HepG2 (cell line): Measurements from ENCODE around the gene EFNA4. TPM values are rescaled to one million over a fixed set of nuclear protein-coding genes. Genes with fewer than 3 reads are reported as not detected.

Source experiments
- ATAC-seq: fragments of 200-7000 bp; cut with Tn5 transposase; 3 replicates; pipeline ENCODE4 v1.9.1; 2020; ENCODE audit warnings: mild to moderate bottlenecking, moderate library complexity
- BruUV-seq: library from RNA; stranded (reverse); fragments of 400-500 nt; replicated peaks from 2 replicates; lab custom pipeline; 2021; lab: Mats Ljungman, UMichigan
- CTCF ChIA-PET: fragments of 300-600 bp; formaldehyde crosslinking; extraction: SDS; loops from one replicate; lab custom pipeline; 2021; ENCODE audit warnings: low total read pairs, inconsistent platforms, low intra/inter-chr PET ratio; lab: Yijun Ruan, JAX
- POLR2A ChIA-PET: fragments of 350-600 bp; sonication (Branson Sonifier 250); formaldehyde crosslinking; loops from one replicate; lab custom pipeline; 2020; ENCODE audit warnings: antibody characterized with exemption, inconsistent platforms; lab: Yijun Ruan, JAX
- DNase-seq: peaks from one replicate; pipeline ENCODE4 v3.0.0-alpha.2; 2015; ENCODE audit warnings: low spot score
- FAIRE-seq: peaks from 3 replicates; lab custom pipeline; 2011; peaks lifted over from hg19 to GRCh38; lab: Jason Lieb, UNC
- H2AFZ ChIP-seq: one replicate; pipeline ENCODE4 v1.6.1; 2011; ENCODE audit warnings: low read length, inconsistent platforms
- H3K27ac ChIP-seq: fragments of 300-600 bp; 3 replicates; pipeline ENCODE4 v1.8.0; 2011; ENCODE audit warnings: mixed run types, mild to moderate bottlenecking, mixed read lengths, low read length, inconsistent platforms; ENCODE audit not compliant: insufficient read depth; ENCODE audit errors: extremely low read length
- H3K27me3 ChIP-seq, 2 experiments: fragments of 200-600 bp in 1 of 2; 2 replicates in 1 of 2; 3 replicates in 1 of 2; pipeline versions ENCODE4 v1.6.0 to v1.8.0; 2011; ENCODE audit warnings: low read length in 2 of 2, mild to moderate bottlenecking in 2 of 2, moderate library complexity in 2 of 2, inconsistent platforms in 1 of 2; ENCODE audit not compliant: insufficient read depth in 2 of 2, control insufficient read depth in 1 of 2
- H3K36me3 ChIP-seq, 2 experiments: fragments of 200-600 bp in 1 of 2; replicated peaks in 1 of 2; 2 replicates in 1 of 2; 3 replicates in 1 of 2; pipeline versions ENCODE4 v1.5.1 to v1.8.0; 2011; ENCODE audit warnings: low read length in 2 of 2, inconsistent platforms in 1 of 2; ENCODE audit not compliant: insufficient read depth in 2 of 2, control insufficient read depth in 1 of 2
- H3K4me1 ChIP-seq: 2 replicates; pipeline ENCODE4 v1.5.1; 2012; ENCODE audit warnings: low read length, inconsistent platforms; ENCODE audit not compliant: insufficient read depth
- H3K4me2 ChIP-seq: 2 replicates; pipeline ENCODE4 v1.6.0; 2011; ENCODE audit warnings: low read depth, low read length, inconsistent platforms
- H3K4me3 ChIP-seq, 3 experiments: fragments of 200-600 bp in 1 of 3; sonication (generic), shearing (Covaris generic) in 1 of 3; replicated peaks in 1 of 3; 2 replicates each; pipeline ENCODE4 v1.5.1; 2011 to 2016; ENCODE audit warnings: low read length in 3 of 3, inconsistent platforms in 2 of 3, low read depth in 2 of 3, mild to moderate bottlenecking in 2 of 3, control low read depth in 1 of 3, mixed read lengths in 1 of 3; ENCODE audit not compliant: insufficient read depth in 1 of 3
- H3K79me2 ChIP-seq: one replicate; pipeline ENCODE4 v1.6.1; 2011; ENCODE audit warnings: low read length, inconsistent platforms; ENCODE audit not compliant: insufficient read depth
- H3K9ac ChIP-seq: 2 replicates; pipeline ENCODE4 v1.6.0; 2011; ENCODE audit warnings: mild to moderate bottlenecking, low read depth, low read length, inconsistent platforms; ENCODE audit not compliant: insufficient read depth
- H3K9me3 ChIP-seq: 2 replicates; pipeline ENCODE4 v1.5.1; 2012; ENCODE audit warnings: mild to moderate bottlenecking, low read length
- H4K20me1 ChIP-seq: 2 replicates; pipeline ENCODE4 v1.6.0; 2011; ENCODE audit warnings: inconsistent platforms, mild to moderate bottlenecking, low read length, moderate library complexity; ENCODE audit not compliant: insufficient read depth
- AHR ChIP-seq: IDR thresholded peaks from 2 replicates; pipeline ENCODE4 v1.6.1; 2018; ENCODE audit warnings: missing genetic modification reagents, missing compliant biosample characterization
- FOSL2 ChIP-seq: sonication (generic); formaldehyde crosslinking; IDR thresholded peaks from 2 replicates; pipeline ENCODE4 v1.4.0; 2020; ENCODE audit warnings: missing genetic modification reagents
- GPN1 ChIP-seq: sonication (generic); formaldehyde crosslinking; IDR thresholded peaks from 2 replicates; pipeline ENCODE4 v1.5.1; 2020; ENCODE audit warnings: missing genetic modification reagents, borderline replicate concordance
- RFX5 ChIP-seq: IDR thresholded peaks from 2 replicates; pipeline ENCODE4 v1.6.1; 2011; ENCODE audit warnings: low read depth, low read length, improper control_type of control experiment
- ZBTB38 ChIP-seq: sonication (generic); formaldehyde crosslinking; IDR thresholded peaks from 2 replicates; pipeline ENCODE4 v1.5.1; 2020; ENCODE audit warnings: mild to moderate bottlenecking, missing genetic modification reagents
- ZBTB8A ChIP-seq: sonication (generic); formaldehyde crosslinking; IDR thresholded peaks from 2 replicates; pipeline ENCODE4 v1.4.0; 2020; ENCODE audit warnings: mild to moderate bottlenecking, low read depth, missing genetic modification reagents, borderline replicate concordance
- ZFP62 ChIP-seq: sonication (generic); formaldehyde crosslinking; IDR thresholded peaks from 2 replicates; pipeline ENCODE4 v1.4.0; 2020; ENCODE audit warnings: missing genetic modification reagents
- ZNF253 ChIP-seq: sonication (generic); formaldehyde crosslinking; IDR thresholded peaks from 2 replicates; pipeline ENCODE4 v1.8.0; 2022; ENCODE audit warnings: mild to moderate bottlenecking, missing genetic modification reagents, borderline replicate concordance
- ZNF530 ChIP-seq: sonication (generic); formaldehyde crosslinking; IDR thresholded peaks from 2 replicates; pipeline ENCODE4 v1.5.0; 2020; ENCODE audit warnings: low read depth, mild to moderate bottlenecking, missing genetic modification reagents
- ZSCAN29 ChIP-seq: sonication (generic); formaldehyde crosslinking; conservative IDR thresholded peaks from 2 replicates; pipeline ENCODE4 v1.4.0; 2020; ENCODE audit warnings: mild to moderate bottlenecking, missing genetic modification reagents
- WGBS: methylation state at CpG from one replicate; pipeline ENCODE4 v1.1.6; 2017; ENCODE audit warnings: low lambda C conversion rate; 5-methylcytosine and 5-hydroxymethylcytosine counted together
- in situ Hi-C: cut with HindIII; loops from 2 replicates; pipeline ENCODE4 v1.10.0; 2017; ENCODE audit warnings: low pct_unique_long_range_greater_than_20kb; ENCODE audit not compliant: extremely low pct_ligation_motif_present
- intact Hi-C: fragments of 100-400 bp; cut with micrococcal nuclease; formaldehyde crosslinking; loops from one replicate; pipeline ENCODE4 v1.10.0; 2022; ENCODE audit not compliant: unreplicated experiment
- polyA plus RNA-seq, 8 experiments: library from polyadenylated mRNA; depleted of rRNA in 3 of 8; stranded (reverse) in 7 of 8; unstranded in 1 of 8; fragments of >200 nt; fragmentation: Illumina TruSeq in 4 of 8; extraction: Trizol in 4 of 8; gene quantifications; 2 replicates each; pipeline versions ENCODE4 v1.2.1 to v1.2.3, GENCODE V29; 2011 to 2016; ENCODE audit warnings: low read depth in 4 of 8, missing spikeins in 1 of 8, mixed read lengths in 1 of 8; ENCODE audit not compliant: insufficient read depth in 1 of 8
- total RNA-seq, 5 experiments: library from RNA; depleted of rRNA; stranded (reverse); fragments of >200 nt; fragmentation: Illumina TruSeq; extraction: Trizol; gene quantifications; 2 replicates each; pipeline ENCODE4 v1.2.3, GENCODE V29; 2016; ENCODE audit warnings: low read depth in 1 of 5

The EFNA4 gene
- total and polyA plus RNA-seq, 2 of the 13 experiments (the other 11 are each of a cell fraction or from before 2014, with no cell fraction given): 12.0 to 17.2 TPM

DNA sequence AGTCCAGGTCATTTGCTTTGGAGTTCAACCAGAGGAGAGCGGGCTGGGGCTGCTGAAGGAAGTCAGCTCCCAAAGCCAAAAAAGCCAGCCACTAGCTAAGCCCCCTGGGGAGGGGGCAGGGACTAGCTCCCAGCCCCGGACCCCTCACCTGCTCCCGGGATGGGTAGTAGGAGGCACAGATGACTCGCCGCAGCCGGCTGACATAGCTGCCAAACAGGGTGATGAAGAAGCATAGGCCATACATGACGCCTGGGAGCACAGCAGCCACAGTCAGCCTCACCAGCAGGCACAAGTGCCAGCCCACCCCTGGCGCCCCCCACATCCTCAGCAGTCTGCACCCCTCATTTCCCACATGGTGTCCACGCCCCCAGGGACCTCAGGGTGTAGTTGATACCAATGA, 37.4 kb upstream of the EFNA4 start:
- H4K20me1 ChIP-seq: no peaks in the 10 kb centered on the region
- TF ChIP-seq GPN1 (CRISPR knock-in tag) (no peak), ZBTB38 (CRISPR knock-in tag) (no peak), ZNF253 (CRISPR knock-in tag) (no peak), ZNF530 (CRISPR knock-in tag) (no peak), ZSCAN29 (CRISPR knock-in tag) (no peak), ZFP62 (CRISPR knock-in tag) (no peak), AHR (no peak)
- ChIA-PET POLR2A (interaction anchor here (0.8 to 1.6 kb wide), 2 partner anchors 54 to 82 kb away, joined by 4 read pairs; no protein-coding TSS in a partner anchor), CTCF (no interaction called here)
- H3K36me3 ChIP-seq: no peaks in the 10 kb centered on the region
- H3K27me3 ChIP-seq: peaks cover 2 to 22% of the 10 kb centered on the region in 2 experiments; a peak in 4 of 5 replicates
- ATAC-seq (no peak), DNase-seq (no peak), FAIRE-seq (no peak)
- no peaks in the 10 kb centered on the region for H3K9me3 ChIP-seq
- peaks cover 76% of the 10 kb centered on the region for H3K4me1 ChIP-seq
- peak overlapping the region; percentile 33; the same call in 1 of the 2 replicates for H3K4me2 ChIP-seq
- WGBS: 35% methylated on average over 4 of the region's 9 CpGs
- H3K79me2 ChIP-seq: no peaks in the 10 kb centered on the region
- no peak overlapping the region for H2AFZ ChIP-seq
- H3K9ac ChIP-seq: no peak overlapping the region
- no TSS peak for BruUV-seq
- in situ Hi-C loops: no loop called here
- H3K4me3 ChIP-seq: no peak overlapping the region
- no peak overlapping the region for H3K27ac ChIP-seq
- intact Hi-C loops: no loop called here

DNA sequence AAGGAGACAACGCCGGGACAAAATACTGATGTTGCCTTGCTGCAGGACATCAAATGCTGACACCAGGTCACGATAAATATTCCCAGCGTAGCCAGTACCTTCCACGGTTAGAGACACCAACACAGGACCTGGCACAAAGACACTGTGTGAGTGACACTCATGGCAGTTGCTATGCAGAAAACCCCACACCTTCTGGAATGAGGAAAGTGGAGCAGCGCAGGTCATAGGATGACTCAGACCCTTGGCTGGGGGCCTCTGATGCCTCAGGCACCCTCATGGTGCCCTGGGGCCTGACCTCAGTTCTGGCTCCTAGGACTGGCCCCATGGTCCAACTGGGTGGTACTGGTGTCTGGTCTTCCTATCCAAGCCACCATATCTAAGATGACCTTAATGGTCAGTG, 37.0 kb upstream of the EFNA4 start:
- 69% methylated on average over 5 of the region's 6 CpGs for WGBS
- Histone ChIP-seq H3K27me3 (peaks cover 2 to 22% of the 10 kb centered on the region in 2 experiments; a peak in 4 of 5 replicates), H3K4me2 (no peak overlapping the region), H3K4me3 (no peak overlapping the region), H3K4me1 (peaks cover 76% of the 10 kb centered on the region), H4K20me1 (no peaks in the 10 kb centered on the region), H3K9me3 (no peaks in the 10 kb centered on the region), H3K36me3 (no peaks in the 10 kb centered on the region), H3K27ac (no peak overlapping the region), H2AFZ (no peak overlapping the region), H3K79me2 (no peaks in the 10 kb centered on the region), H3K9ac (no peak overlapping the region)
- ATAC-seq: no peak
- in situ Hi-C loops: no loop called here
- DNase-seq: no peak
- CTCF ChIA-PET: no interaction called here
- no TSS peak for BruUV-seq
- intact Hi-C loops: no loop called here
- POLR2A ChIA-PET: no interaction called here
- FAIRE-seq: no peak
- TF ChIP-seq RFX5: peak; percentile 60; the same call in 1 of the 2 replicates
- TF ChIP-seq ZBTB8A (CRISPR knock-in tag): no peak
- peak; percentile 57; the same call in 1 of the 2 replicates for TF ChIP-seq FOSL2 (CRISPR knock-in tag)
